WTC11 (cell line): ENCODE measurements around the gene DRAXIN. TPM values are rescaled to one million over a fixed set of nuclear protein-coding genes. Genes with fewer than 3 reads are reported as not detected.

Source experiments
- ATAC-seq: fragments of 200-7000 bp; cut with Tn5 transposase; 2 replicates; pipeline ENCODE4 v1.10.0; 2021; ENCODE audit warnings: mild to moderate bottlenecking, moderate library complexity
- CTCF ChIA-PET: fragments of 300-600 bp; sonication (Branson Sonifier 250); formaldehyde crosslinking; loops from one replicate; lab custom pipeline; 2021; ENCODE audit warnings: antibody characterized with exemption; lab: Charles Lee
- POLR2A ChIA-PET: fragments of 350-600 bp; sonication (Branson Sonifier 250); formaldehyde crosslinking; loops from one replicate; lab custom pipeline; 2021; ENCODE audit warnings: antibody characterized with exemption; lab: Charles Lee
- DNase-seq: peaks from one replicate; pipeline ENCODE4 v3.0.0; 2021; ENCODE audit warnings: low spot score
- H3K27ac Mint-ChIP-seq: 2 replicates; pipeline ENCODE4 v1.8.0; 2021; ENCODE audit warnings: mixed read lengths
- H3K27me3 Mint-ChIP-seq: 2 replicates; pipeline ENCODE4 v1.8.0; 2021; ENCODE audit warnings: low read depth, mild to moderate bottlenecking, moderate library complexity, mixed read lengths
- H3K36me3 Mint-ChIP-seq: 2 replicates; pipeline ENCODE4 v1.8.0; 2021; ENCODE audit warnings: mixed read lengths
- H3K4me1 Mint-ChIP-seq: 2 replicates; pipeline ENCODE4 v1.8.0; 2022; ENCODE audit warnings: mixed read lengths
- H3K4me3 Mint-ChIP-seq: 2 replicates; pipeline ENCODE4 v1.8.0; 2021; ENCODE audit warnings: mild to moderate bottlenecking, moderate library complexity, mixed read lengths
- H3K9me3 Mint-ChIP-seq: 2 replicates; pipeline ENCODE4 v1.8.0; 2021; ENCODE audit warnings: mixed read lengths
- ELF4 ChIP-seq: sonication (generic); formaldehyde crosslinking; IDR thresholded peaks from 2 replicates; pipeline ENCODE4 v1.8.1; 2022; ENCODE audit warnings: low read depth, mild to moderate bottlenecking, moderate library complexity, missing genetic modification reagents
- EMX1 ChIP-seq: fragments of 250-450 bp; sonication (Bioruptor Pico); IDR thresholded peaks from 2 replicates; pipeline ENCODE4 v1.8.0; 2021; ENCODE audit warnings: mild to moderate bottlenecking
- FOXP1 ChIP-seq: sonication (generic); formaldehyde crosslinking; IDR thresholded peaks from 2 replicates; pipeline ENCODE4 v1.8.0; 2022; ENCODE audit warnings: missing genetic modification reagents, mild to moderate bottlenecking, moderate library complexity, borderline replicate concordance
- GABPB1 ChIP-seq: sonication (generic); formaldehyde crosslinking; IDR thresholded peaks from 2 replicates; pipeline ENCODE4 v1.8.1; 2023; ENCODE audit warnings: mild to moderate bottlenecking, missing genetic modification reagents
- GRHL2 ChIP-seq: fragments of 250-450 bp; sonication (Bioruptor Pico); IDR thresholded peaks from 2 replicates; pipeline ENCODE4 v1.8.0; 2022; ENCODE audit warnings: mild to moderate bottlenecking, moderate library complexity; ENCODE audit not compliant: insufficient replicate concordance, severe bottlenecking
- GTF2I ChIP-seq: fragments of 250-450 bp; sonication (Bioruptor Pico); conservative IDR thresholded peaks from 2 replicates; pipeline ENCODE4 v1.4.0; 2021; ENCODE audit warnings: mild to moderate bottlenecking
- NFATC4 ChIP-seq: fragments of 250-450 bp; sonication (Bioruptor Pico); IDR thresholded peaks from 2 replicates; pipeline ENCODE4 v1.9.0; 2021; ENCODE audit warnings: mild to moderate bottlenecking
- NFYB ChIP-seq: sonication (generic); formaldehyde crosslinking; conservative IDR thresholded peaks from 2 replicates; pipeline ENCODE4 v1.8.0; 2022; ENCODE audit warnings: low read depth, missing genetic modification reagents
- NR1H2 ChIP-seq: sonication (generic); formaldehyde crosslinking; IDR thresholded peaks from 2 replicates; pipeline ENCODE4 v1.9.0; 2021; ENCODE audit warnings: mild to moderate bottlenecking, moderate library complexity, missing genetic modification reagents
- RELA ChIP-seq: sonication (generic); formaldehyde crosslinking; IDR thresholded peaks from 2 replicates; pipeline ENCODE4 v1.8.1; 2022; ENCODE audit warnings: missing genetic modification reagents, mild to moderate bottlenecking, borderline replicate concordance
- RORB ChIP-seq: fragments of 250-450 bp; sonication (Bioruptor Pico); IDR thresholded peaks from 2 replicates; pipeline ENCODE4 v1.9.0; 2021; ENCODE audit warnings: mild to moderate bottlenecking
- TEAD1 ChIP-seq: sonication (generic); formaldehyde crosslinking; IDR thresholded peaks from 2 replicates; pipeline ENCODE4 v1.8.0; 2022; ENCODE audit warnings: mild to moderate bottlenecking, missing genetic modification reagents
- ZNF416 ChIP-seq: fragments of 250-450 bp; sonication (Bioruptor Pico); IDR thresholded peaks from 2 replicates; pipeline ENCODE4 v1.9.0; 2021; ENCODE audit warnings: mild to moderate bottlenecking, inconsistent platforms
- total RNA-seq: library from RNA; stranded (reverse); gene quantifications from 3 replicates; pipeline ENCODE4 v1.2.3, GENCODE V29; 2021
- TF ChIP-seq, protein P1 (sequence below): sonication (generic); formaldehyde crosslinking; IDR thresholded peaks from 2 replicates; pipeline ENCODE4 v1.8.0; 2023; ENCODE audit warnings: missing genetic modification reagents, mild to moderate bottlenecking, borderline replicate concordance
- TF ChIP-seq, protein P2 (sequence below): fragments of 250-450 bp; sonication (Bioruptor Pico); IDR thresholded peaks from 2 replicates; pipeline ENCODE4 v1.8.0; 2021; ENCODE audit warnings: mild to moderate bottlenecking
- TF ChIP-seq, protein P3 (sequence below): fragments of 250-450 bp; sonication (Bioruptor Pico); IDR thresholded peaks from 2 replicates; pipeline ENCODE4 v1.9.0; 2021; ENCODE audit warnings: moderate library complexity, mild to moderate bottlenecking, inconsistent platforms, borderline replicate concordance
- TF ChIP-seq, protein P4 (sequence below): sonication (generic); formaldehyde crosslinking; IDR thresholded peaks from 2 replicates; pipeline ENCODE4 v1.8.1; 2023; ENCODE audit warnings: mild to moderate bottlenecking, missing genetic modification reagents, moderate library complexity
- TF ChIP-seq, protein P5 (sequence below): sonication (generic); formaldehyde crosslinking; IDR thresholded peaks from 2 replicates; pipeline ENCODE4 v1.8.0; 2022; ENCODE audit warnings: mild to moderate bottlenecking, missing genetic modification reagents
- TF ChIP-seq, protein P6 (sequence below): fragments of 250-450 bp; sonication (Bioruptor Pico); conservative IDR thresholded peaks from 2 replicates; pipeline ENCODE4 v1.9.0; 2021; ENCODE audit warnings: mild to moderate bottlenecking
- TF ChIP-seq, protein P7 (sequence below): fragments of 250-450 bp; sonication (Bioruptor Pico); IDR thresholded peaks from 2 replicates; pipeline ENCODE4 v1.9.0; 2021; ENCODE audit warnings: mild to moderate bottlenecking

Gene DRAXIN
- total RNA-seq, 1 experiment from 2014 or later, result 12.0 TPM

DNA sequence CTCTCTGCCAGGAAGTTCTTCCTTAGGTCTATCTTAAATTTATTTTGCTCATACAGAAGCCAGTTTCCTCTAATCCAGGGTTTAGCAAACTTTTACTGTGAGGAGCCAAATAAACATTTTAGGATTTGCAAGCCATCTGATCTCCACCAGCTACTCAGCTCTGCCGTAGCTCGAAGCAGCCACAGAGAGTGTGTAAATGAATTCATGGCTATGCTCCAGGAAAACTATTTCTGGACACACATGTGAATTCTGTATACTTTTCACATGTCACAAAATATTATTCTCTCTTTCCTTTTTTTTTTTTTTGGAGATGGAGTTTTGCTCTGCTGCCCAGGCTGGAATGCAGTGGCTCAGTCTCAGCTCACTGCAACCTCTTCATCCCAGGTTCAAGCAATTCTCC, 31.0 kb downstream of the DRAXIN start (continued):
- TF ChIP-seq ZNF416 (CRISPR knock-in tag) (no peak), NFYB (CRISPR knock-in tag) (no peak), ELF4 (CRISPR knock-in tag) (no peak), GABPB1 (CRISPR knock-in tag) (no peak)

DNA sequence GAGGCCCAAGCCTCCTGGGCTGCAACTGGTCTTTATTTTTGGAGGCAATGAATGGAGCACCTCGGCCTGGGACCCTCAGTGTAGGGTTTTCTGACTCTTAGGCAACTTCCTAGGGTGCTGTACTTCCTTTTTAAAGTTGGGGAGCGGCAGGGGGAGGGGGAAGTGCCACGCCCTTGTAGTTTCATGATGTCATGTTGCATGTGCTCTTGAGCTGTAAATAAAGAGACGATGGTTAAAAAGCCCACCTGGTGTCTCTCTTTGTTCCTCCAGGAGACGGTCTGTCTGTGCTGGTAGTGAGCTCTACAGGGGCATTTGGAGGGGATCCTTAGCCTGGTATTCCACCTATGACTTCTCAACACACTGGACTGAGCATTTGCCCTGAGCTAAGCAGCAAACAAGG, 34.1 kb downstream of the DRAXIN start:
- Mint-ChIP-seq H3K4me1 (peaks cover 37% of the 10 kb centered on the region), H3K4me3 (no peak overlapping the region), H3K9me3 (no peaks in the 10 kb centered on the region), H3K27me3 (no peaks in the 10 kb centered on the region), H3K36me3 (no peaks in the 10 kb centered on the region), H3K27ac (peak overlapping the region; percentile 29)
- ChIA-PET POLR2A (interaction anchor here (0.8 kb wide), 1 partner anchor 44 kb away, joined by 3 read pairs; no protein-coding TSS in a partner anchor), CTCF (interaction anchor here (0.7 to 2.9 kb wide), 11 partner anchors 14 to 80 kb away, joined by 3 to 15 read pairs (median 8); partner anchors contain the start of genes FBXO44 and FBXO6)
- DNase-seq, result no peak
- ATAC-seq, result peak; percentile 37
- no peak for TF ChIP-seq NFATC4
- TF ChIP-seq, protein P1, sequence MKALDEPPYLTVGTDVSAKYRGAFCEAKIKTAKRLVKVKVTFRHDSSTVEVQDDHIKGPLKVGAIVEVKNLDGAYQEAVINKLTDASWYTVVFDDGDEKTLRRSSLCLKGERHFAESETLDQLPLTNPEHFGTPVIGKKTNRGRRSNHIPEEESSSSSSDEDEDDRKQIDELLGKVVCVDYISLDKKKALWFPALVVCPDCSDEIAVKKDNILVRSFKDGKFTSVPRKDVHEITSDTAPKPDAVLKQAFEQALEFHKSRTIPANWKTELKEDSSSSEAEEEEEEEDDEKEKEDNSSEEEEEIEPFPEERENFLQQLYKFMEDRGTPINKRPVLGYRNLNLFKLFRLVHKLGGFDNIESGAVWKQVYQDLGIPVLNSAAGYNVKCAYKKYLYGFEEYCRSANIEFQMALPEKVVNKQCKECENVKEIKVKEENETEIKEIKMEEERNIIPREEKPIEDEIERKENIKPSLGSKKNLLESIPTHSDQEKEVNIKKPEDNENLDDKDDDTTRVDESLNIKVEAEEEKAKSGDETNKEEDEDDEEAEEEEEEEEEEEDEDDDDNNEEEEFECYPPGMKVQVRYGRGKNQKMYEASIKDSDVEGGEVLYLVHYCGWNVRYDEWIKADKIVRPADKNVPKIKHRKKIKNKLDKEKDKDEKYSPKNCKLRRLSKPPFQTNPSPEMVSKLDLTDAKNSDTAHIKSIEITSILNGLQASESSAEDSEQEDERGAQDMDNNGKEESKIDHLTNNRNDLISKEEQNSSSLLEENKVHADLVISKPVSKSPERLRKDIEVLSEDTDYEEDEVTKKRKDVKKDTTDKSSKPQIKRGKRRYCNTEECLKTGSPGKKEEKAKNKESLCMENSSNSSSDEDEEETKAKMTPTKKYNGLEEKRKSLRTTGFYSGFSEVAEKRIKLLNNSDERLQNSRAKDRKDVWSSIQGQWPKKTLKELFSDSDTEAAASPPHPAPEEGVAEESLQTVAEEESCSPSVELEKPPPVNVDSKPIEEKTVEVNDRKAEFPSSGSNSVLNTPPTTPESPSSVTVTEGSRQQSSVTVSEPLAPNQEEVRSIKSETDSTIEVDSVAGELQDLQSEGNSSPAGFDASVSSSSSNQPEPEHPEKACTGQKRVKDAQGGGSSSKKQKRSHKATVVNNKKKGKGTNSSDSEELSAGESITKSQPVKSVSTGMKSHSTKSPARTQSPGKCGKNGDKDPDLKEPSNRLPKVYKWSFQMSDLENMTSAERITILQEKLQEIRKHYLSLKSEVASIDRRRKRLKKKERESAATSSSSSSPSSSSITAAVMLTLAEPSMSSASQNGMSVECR, result no peak
- TF ChIP-seq NR1H2 (CRISPR knock-in tag), result no peak
- TF ChIP-seq EMX1 (CRISPR knock-in tag), result no peak
- TF ChIP-seq, protein P2, sequence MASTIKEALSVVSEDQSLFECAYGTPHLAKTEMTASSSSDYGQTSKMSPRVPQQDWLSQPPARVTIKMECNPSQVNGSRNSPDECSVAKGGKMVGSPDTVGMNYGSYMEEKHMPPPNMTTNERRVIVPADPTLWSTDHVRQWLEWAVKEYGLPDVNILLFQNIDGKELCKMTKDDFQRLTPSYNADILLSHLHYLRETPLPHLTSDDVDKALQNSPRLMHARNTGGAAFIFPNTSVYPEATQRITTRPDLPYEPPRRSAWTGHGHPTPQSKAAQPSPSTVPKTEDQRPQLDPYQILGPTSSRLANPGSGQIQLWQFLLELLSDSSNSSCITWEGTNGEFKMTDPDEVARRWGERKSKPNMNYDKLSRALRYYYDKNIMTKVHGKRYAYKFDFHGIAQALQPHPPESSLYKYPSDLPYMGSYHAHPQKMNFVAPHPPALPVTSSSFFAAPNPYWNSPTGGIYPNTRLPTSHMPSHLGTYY (CRISPR knock-in tag), result no peak
- TF ChIP-seq GRHL2 (CRISPR knock-in tag), result no peak
- TF ChIP-seq, protein P3, sequence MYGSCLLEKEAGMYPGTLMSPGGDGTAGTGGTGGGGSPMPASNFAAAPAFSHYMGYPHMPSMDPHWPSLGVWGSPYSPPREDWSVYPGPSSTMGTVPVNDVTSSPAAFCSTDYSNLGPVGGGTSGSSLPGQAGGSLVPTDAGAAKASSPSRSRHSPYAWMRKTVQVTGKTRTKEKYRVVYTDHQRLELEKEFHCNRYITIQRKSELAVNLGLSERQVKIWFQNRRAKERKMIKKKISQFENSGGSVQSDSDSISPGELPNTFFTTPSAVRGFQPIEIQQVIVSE (CRISPR knock-in tag), result no peak
- TF ChIP-seq, protein P4, sequence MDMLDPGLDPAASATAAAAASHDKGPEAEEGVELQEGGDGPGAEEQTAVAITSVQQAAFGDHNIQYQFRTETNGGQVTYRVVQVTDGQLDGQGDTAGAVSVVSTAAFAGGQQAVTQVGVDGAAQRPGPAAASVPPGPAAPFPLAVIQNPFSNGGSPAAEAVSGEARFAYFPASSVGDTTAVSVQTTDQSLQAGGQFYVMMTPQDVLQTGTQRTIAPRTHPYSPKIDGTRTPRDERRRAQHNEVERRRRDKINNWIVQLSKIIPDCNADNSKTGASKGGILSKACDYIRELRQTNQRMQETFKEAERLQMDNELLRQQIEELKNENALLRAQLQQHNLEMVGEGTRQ, result no peak
- TF ChIP-seq, protein P5, sequence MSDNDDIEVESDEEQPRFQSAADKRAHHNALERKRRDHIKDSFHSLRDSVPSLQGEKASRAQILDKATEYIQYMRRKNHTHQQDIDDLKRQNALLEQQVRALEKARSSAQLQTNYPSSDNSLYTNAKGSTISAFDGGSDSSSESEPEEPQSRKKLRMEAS, result no peak
- TF ChIP-seq, protein P6, sequence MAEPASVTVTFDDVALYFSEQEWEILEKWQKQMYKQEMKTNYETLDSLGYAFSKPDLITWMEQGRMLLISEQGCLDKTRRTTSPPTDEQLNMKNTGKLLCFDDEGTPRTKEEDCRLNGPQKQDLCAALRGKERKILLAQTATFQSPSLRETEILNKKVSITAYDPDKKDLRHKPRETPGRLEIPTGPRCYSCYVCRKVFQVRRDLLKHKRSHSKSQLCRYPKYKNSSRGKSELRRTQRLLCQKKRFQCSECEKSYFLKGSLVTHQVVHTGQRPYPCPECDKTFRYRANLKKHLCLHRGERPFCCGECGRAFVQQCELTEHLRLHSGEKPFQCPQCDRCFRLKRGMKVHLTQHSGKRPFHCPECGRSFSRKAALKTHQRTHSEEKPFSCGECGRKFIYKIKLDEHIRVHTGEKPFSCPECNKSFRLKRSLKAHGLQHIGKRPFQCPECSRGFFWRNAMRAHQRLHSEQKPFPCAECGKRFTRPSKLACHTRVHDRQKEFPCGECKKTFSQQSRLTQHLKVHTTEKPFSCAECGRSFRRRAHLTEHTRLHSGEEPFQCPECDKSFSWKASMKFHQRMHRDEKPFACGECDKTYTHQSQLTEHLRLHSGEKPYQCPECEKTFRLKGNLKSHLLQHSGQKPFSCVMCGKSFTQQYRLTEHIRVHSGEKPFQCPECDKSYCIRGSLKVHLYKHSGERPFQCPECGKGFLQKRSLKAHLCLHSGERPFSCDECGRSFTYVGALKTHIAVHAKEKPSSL (CRISPR knock-in tag), result no peak
- TF ChIP-seq RELA (CRISPR knock-in tag), result no peak
- TF ChIP-seq RORB, result no peak
- no peak for TF ChIP-seq GTF2I (CRISPR knock-in tag)
- TF ChIP-seq TEAD1 (CRISPR knock-in tag), result no peak
- no peak for TF ChIP-seq FOXP1 (CRISPR knock-in tag)
- TF ChIP-seq, protein P7, sequence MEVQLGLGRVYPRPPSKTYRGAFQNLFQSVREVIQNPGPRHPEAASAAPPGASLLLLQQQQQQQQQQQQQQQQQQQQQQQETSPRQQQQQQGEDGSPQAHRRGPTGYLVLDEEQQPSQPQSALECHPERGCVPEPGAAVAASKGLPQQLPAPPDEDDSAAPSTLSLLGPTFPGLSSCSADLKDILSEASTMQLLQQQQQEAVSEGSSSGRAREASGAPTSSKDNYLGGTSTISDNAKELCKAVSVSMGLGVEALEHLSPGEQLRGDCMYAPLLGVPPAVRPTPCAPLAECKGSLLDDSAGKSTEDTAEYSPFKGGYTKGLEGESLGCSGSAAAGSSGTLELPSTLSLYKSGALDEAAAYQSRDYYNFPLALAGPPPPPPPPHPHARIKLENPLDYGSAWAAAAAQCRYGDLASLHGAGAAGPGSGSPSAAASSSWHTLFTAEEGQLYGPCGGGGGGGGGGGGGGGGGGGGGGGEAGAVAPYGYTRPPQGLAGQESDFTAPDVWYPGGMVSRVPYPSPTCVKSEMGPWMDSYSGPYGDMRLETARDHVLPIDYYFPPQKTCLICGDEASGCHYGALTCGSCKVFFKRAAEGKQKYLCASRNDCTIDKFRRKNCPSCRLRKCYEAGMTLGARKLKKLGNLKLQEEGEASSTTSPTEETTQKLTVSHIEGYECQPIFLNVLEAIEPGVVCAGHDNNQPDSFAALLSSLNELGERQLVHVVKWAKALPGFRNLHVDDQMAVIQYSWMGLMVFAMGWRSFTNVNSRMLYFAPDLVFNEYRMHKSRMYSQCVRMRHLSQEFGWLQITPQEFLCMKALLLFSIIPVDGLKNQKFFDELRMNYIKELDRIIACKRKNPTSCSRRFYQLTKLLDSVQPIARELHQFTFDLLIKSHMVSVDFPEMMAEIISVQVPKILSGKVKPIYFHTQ (CRISPR knock-in tag), result no peak
